ENCODE measurements around the gene ANKS1B.
"Not testable (repeated sequence)": the region's sequence is repeated elsewhere in the genome, so short reads cannot be mapped to it uniquely, and the experiment has no call there.

Gene ANKS1B

GRCh38 chr12:99695050-99695449 is 289.7 kb downstream of the ANKS1B start:
- DNase-seq, result no peak

- DNase-seq, result no peak
Measured at GRCh38 chr12:99686142-99686541, 298.6 kb downstream of the ANKS1B start.

- no peak for DNase-seq
Measured at GRCh38 chr12:99680276-99680675, 304.5 kb downstream of the ANKS1B start.

- DNase-seq, result no peak
Measured at GRCh38 chr12:99670635-99671034, 314.1 kb downstream of the ANKS1B start.

- DNase-seq, result no peak
Measured at GRCh38 chr12:99658671-99659349, 325.9 kb downstream of the ANKS1B start.

GRCh38 chr12:99649551-99649950 is 335.2 kb downstream of the ANKS1B start:
- no peak for DNase-seq

GRCh38 chr12:99648183-99648582 is 336.6 kb downstream of the ANKS1B start:
- no peak for DNase-seq

- DNase-seq, result no peak
Measured at GRCh38 chr12:99647453-99647852, 337.3 kb downstream of the ANKS1B start, which contains the start of gene GARIN6. Gene GARIN6 (plus strand): TSS chr12:99647753. CDS start chr12:99648175, 422 bp downstream.

GRCh38 chr12:99644629-99645028 is 340.1 kb downstream of the ANKS1B start:
- DNase-seq, result no peak

- DNase-seq, result no peak
Measured at GRCh38 chr12:99627459-99627858, 357.3 kb downstream of the ANKS1B start.

- DNase-seq, result not testable (repeated sequence)
Measured at GRCh38 chr12:99624591-99624990, 360.1 kb downstream of the ANKS1B start.

- no peak for DNase-seq
Measured at GRCh38 chr12:99620159-99620479, 364.6 kb downstream of the ANKS1B start.

- DNase-seq, result no peak
Measured at GRCh38 chr12:99619389-99620158, 365.2 kb downstream of the ANKS1B start.

- DNase-seq, result no peak
Measured at GRCh38 chr12:99618657-99619056, 366.1 kb downstream of the ANKS1B start.

- DNase-seq, result no peak
Measured at GRCh38 chr12:99611599-99611998, 373.1 kb downstream of the ANKS1B start.

GRCh38 chr12:99611117-99611516 is 373.6 kb downstream of the ANKS1B start:
- DNase-seq, result no peak

GRCh38 chr12:99609455-99610181 is 375.1 kb downstream of the ANKS1B start:
- no peak for DNase-seq

- no peak for DNase-seq
Measured at GRCh38 chr12:99600388-99600787, 384.3 kb downstream of the ANKS1B start.

- no peak for DNase-seq
Measured at GRCh38 chr12:99598785-99599184, 386.0 kb downstream of the ANKS1B start.

GRCh38 chr12:99596762-99597161 is 388.0 kb downstream of the ANKS1B start:
- DNase-seq, result no peak

- not testable (repeated sequence) for DNase-seq
Measured at GRCh38 chr12:99577125-99577524, 407.6 kb downstream of the ANKS1B start.

- no peak for DNase-seq
Measured at GRCh38 chr12:99573980-99574379, 410.8 kb downstream of the ANKS1B start.

- DNase-seq, result no peak
Measured at GRCh38 chr12:99567072-99567471, 417.7 kb downstream of the ANKS1B start.

- no peak for DNase-seq
Measured at GRCh38 chr12:99558109-99558508, 426.6 kb downstream of the ANKS1B start.

Data from activated CD8-positive, alpha-beta memory T cell treated with anti-CD3 and anti-CD28 coated beads, Interleukin-2, amount 50 U/mL, for 4 hours (primary cell).